Measurements from ENCODE around the gene P2RY11. TPM values are rescaled to one million over a fixed set of nuclear protein-coding genes. Genes with fewer than 3 reads are reported as not detected.

Gene P2RY11
- total and polyA plus RNA-seq, 2 of the 4 experiments (the other 2 are of a cell fraction), result 0.54 to 4.5 TPM

DNA sequence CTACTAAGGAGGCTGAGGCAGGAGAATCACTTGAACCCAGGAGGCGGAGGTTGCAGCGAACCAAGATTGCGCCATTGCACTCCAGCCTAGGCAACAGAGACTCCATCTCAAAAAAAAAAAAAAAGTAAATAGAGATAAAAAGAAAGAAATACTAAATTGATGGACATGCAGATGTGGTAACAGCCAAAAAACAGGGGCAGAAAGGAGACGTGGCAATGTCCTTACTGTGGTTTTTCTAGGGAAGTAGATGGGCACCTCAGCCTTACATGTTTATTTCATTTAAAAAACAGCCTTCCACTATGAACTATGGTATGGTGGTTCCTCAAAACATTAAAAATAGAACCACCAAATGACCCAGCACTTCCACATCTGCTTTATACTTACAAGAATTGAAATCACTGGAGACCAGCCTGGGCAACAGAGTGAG, 14.7 kb downstream of the P2RY11 start:
- CTCF ChIA-PET, result no interaction called here
- Histone ChIP-seq H3K27ac (ENCODE audit: insufficient read depth, low read length) (no peak overlapping the region), H2AFZ (replicated peaks; ENCODE audit: low read length, poor library complexity) (no peak overlapping the region), H3K9ac (ENCODE audit: low read depth, low read length) (no peak overlapping the region), H3K27me3 (ENCODE audit: control insufficient read depth, insufficient read depth, low read length) (no peaks in the 10 kb centered on the region), H2AK5ac (ENCODE audit: low read depth, low read length) (no peak overlapping the region), H4K91ac (ENCODE audit: insufficient read depth, low read depth, low read length) (no peak overlapping the region), H3K79me1 (ENCODE audit: low read depth in 1 of 2, low read length in 2 of 2) (no peaks in the 10 kb centered on the region; a peak in 2 of 4 replicates), H3K36me3 (ENCODE audit: control insufficient read depth, insufficient read depth, low read length) (peaks cover 12% of the 10 kb centered on the region), H3K4me2 (ENCODE audit: low read depth, low read length) (no peak overlapping the region), H3K56ac (ENCODE audit: extremely low read depth, insufficient read depth, low read length) (no peak overlapping the region), H2BK20ac (ENCODE audit: low read depth, low read length) (no peak overlapping the region), H2BK120ac (ENCODE audit: low read depth, low read length) (no peak overlapping the region), H2AK9ac (replicated peaks; ENCODE audit: low read depth, low read length, poor library complexity) (no peak overlapping the region), H2BK15ac (ENCODE audit: low read depth, low read length) (no peak overlapping the region), H2BK5ac (ENCODE audit: low read depth, low read length, poor library complexity, severe bottlenecking) (no peak overlapping the region), H3K9me1 (ENCODE audit: insufficient read depth, low read length) (no peaks in the 10 kb centered on the region), H4K20me1 (ENCODE audit: insufficient read depth, low read length) (no peaks in the 10 kb centered on the region), H3K4me3 (ENCODE audit: insufficient read depth, low read depth, low read length) (no peak overlapping the region), H3K18ac (ENCODE audit: low read depth, low read length) (no peak overlapping the region), H3K9me3 (ENCODE audit: control insufficient read depth, insufficient read depth, low read length) (no peaks in the 10 kb centered on the region), H4K8ac (ENCODE audit: low read depth in 2 of 2, low read length in 2 of 2) (no peak overlapping the region), H3K4me1 (ENCODE audit: control insufficient read depth, insufficient read depth, low read length) (peaks cover 2% of the 10 kb centered on the region; the same call in 1 of the 2 replicates), H3K4ac (ENCODE audit: low read depth, low read length) (no peak overlapping the region), H3K14ac (replicated peaks; ENCODE audit: low read depth, low read length) (no peak overlapping the region), H4K5ac (ENCODE audit: low read depth, low read length) (no peak overlapping the region), H3K23ac (ENCODE audit: low read depth, low read length) (no peak overlapping the region)
- intact Hi-C loops (cut with micrococcal nuclease) (no loop called here), dilution Hi-C loops (cut with HindIII; ENCODE audit: low sequenced_read_pairs, unreplicated experiment) (no loop called here), in situ Hi-C loops (cut with MboI; ENCODE audit: low sequenced_read_pairs) (no loop called here)
- no peak for DNase-seq
- no CpG with 5 or more reads among the region's 4 CpGs for WGBS, 2 experiments (ENCODE audit: extremely low coverage in 2 of 2, insufficient read length in 1 of 2)
- POLR2A ChIA-PET (ENCODE audit: unreplicated experiment), result no interaction called here
- BruUV-seq (replicated peaks), result no TSS peak
- TF ChIP-seq RFX5 (IDR thresholded peaks at IDR 0.05; ENCODE audit: low read depth, low read length), result no peak
- no peak for TF ChIP-seq RCOR1 (IDR thresholded peaks at IDR 0.05; ENCODE audit: insufficient replicate concordance, low read length)
- TF ChIP-seq POLR2A (IDR thresholded peaks at IDR 0.05; ENCODE audit: low read depth, low read length), result no peak
- no peak for TF ChIP-seq BHLHE40 (IDR thresholded peaks at IDR 0.05; ENCODE audit: low read depth, low read length)
- TF ChIP-seq MAFK (IDR thresholded peaks at IDR 0.05; ENCODE audit: low read depth, low read length), result no peak
- TF ChIP-seq CEBPB (IDR thresholded peaks at IDR 0.05; ENCODE audit: low read depth, low read length), result no peak
- no peak for TF ChIP-seq MAZ (IDR thresholded peaks at IDR 0.05; ENCODE audit: borderline replicate concordance, low read depth, low read length)
- TF ChIP-seq, protein P1, sequence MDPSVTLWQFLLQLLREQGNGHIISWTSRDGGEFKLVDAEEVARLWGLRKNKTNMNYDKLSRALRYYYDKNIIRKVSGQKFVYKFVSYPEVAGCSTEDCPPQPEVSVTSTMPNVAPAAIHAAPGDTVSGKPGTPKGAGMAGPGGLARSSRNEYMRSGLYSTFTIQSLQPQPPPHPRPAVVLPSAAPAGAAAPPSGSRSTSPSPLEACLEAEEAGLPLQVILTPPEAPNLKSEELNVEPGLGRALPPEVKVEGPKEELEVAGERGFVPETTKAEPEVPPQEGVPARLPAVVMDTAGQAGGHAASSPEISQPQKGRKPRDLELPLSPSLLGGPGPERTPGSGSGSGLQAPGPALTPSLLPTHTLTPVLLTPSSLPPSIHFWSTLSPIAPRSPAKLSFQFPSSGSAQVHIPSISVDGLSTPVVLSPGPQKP (IDR thresholded peaks at IDR 0.05; ENCODE audit: borderline replicate concordance, low read depth, low read length), result no peak
- TF ChIP-seq, protein P2, sequence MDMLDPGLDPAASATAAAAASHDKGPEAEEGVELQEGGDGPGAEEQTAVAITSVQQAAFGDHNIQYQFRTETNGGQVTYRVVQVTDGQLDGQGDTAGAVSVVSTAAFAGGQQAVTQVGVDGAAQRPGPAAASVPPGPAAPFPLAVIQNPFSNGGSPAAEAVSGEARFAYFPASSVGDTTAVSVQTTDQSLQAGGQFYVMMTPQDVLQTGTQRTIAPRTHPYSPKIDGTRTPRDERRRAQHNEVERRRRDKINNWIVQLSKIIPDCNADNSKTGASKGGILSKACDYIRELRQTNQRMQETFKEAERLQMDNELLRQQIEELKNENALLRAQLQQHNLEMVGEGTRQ (IDR thresholded peaks at IDR 0.05; ENCODE audit: low read depth, low read length), result no peak
- no peak for TF ChIP-seq NFE2L2 (IDR thresholded peaks at IDR 0.05; ENCODE audit: low read depth, low read length)
- no peak for TF ChIP-seq FOS (IDR thresholded peaks at IDR 0.05; ENCODE audit: low read depth, low read length)
- no peak for TF ChIP-seq MXI1 (IDR thresholded peaks at IDR 0.05; ENCODE audit: borderline replicate concordance, low read depth, low read length)
- no peak for TF ChIP-seq SMC3 (IDR thresholded peaks at IDR 0.05; ENCODE audit: low read depth, low read length)
- no peak for TF ChIP-seq CHD1 (IDR thresholded peaks at IDR 0.05; ENCODE audit: low read depth, low read length)
- ATAC-seq (ENCODE audit: low read depth), result no peak

All from IMR-90 (cell line).